Upper lobe of right lung (tissue), 1 donor: ENCODE measurements around the gene ACOXL. TPM values are rescaled to one million over a fixed set of nuclear protein-coding genes. Genes with fewer than 3 reads are reported as not detected.
A peak's percentile ranks its signal among the peaks of the same experiment; 100 is the strongest.
"Not testable (repeated sequence)": the region's sequence is repeated elsewhere in the genome, so short reads cannot be mapped to it uniquely, and the experiment has no call there.

Experiments
- ATAC-seq: fragments of 200-7000 bp; cut with Tn5 transposase; one replicate; pipeline ENCODE4 v1.9.1; 2020; ENCODE audit warnings: mild to moderate bottlenecking, moderate library complexity
- DNase-seq: peaks from one replicate; pipeline ENCODE4 v3.0.0-alpha.2; 2020
- H3K27ac ChIP-seq: fragments of 200-600 bp; one replicate; pipeline ENCODE4 v1.8.0; 2022
- H3K27me3 ChIP-seq: fragments of 200-600 bp; one replicate; pipeline ENCODE4 v1.8.0; 2022; ENCODE audit warnings: mild to moderate bottlenecking
- H3K36me3 ChIP-seq: fragments of 200-600 bp; one replicate; pipeline ENCODE4 v1.8.0; 2022
- H3K4me1 ChIP-seq: fragments of 200-600 bp; one replicate; pipeline ENCODE4 v1.8.0; 2022
- H3K4me3 ChIP-seq: fragments of 200-600 bp; one replicate; pipeline ENCODE4 v1.8.0; 2022; ENCODE audit warnings: mild to moderate bottlenecking
- H3K9me3 ChIP-seq: fragments of 200-600 bp; one replicate; pipeline ENCODE4 v1.8.0; 2022
- intact Hi-C: fragments of 100-400 bp; cut with DNase I; formaldehyde crosslinking; loops from one replicate; pipeline ENCODE4 v1.11.0; 2022
- total RNA-seq: library from RNA; stranded (reverse); fragmentation: NEBNext Ultra II Directional; extraction: Animal tissue kit (Norgen Biotek cat#: 25700); gene quantifications from one replicate; pipeline ENCODE4 v1.2.1, GENCODE V29; 2021
- TF ChIP-seq, protein P1 (sequence below): fragments of 200-600 bp; IDR thresholded peaks from one replicate; pipeline ENCODE4 v1.8.0; 2022; ENCODE audit warnings: antibody characterized with exemption
- donor health status: DM: no; HTN: yes; CAD: no; lungs with severe emphysema.

The ACOXL gene
- total RNA-seq, 1 donor from 2014 or later: 47.5 TPM

DNA sequence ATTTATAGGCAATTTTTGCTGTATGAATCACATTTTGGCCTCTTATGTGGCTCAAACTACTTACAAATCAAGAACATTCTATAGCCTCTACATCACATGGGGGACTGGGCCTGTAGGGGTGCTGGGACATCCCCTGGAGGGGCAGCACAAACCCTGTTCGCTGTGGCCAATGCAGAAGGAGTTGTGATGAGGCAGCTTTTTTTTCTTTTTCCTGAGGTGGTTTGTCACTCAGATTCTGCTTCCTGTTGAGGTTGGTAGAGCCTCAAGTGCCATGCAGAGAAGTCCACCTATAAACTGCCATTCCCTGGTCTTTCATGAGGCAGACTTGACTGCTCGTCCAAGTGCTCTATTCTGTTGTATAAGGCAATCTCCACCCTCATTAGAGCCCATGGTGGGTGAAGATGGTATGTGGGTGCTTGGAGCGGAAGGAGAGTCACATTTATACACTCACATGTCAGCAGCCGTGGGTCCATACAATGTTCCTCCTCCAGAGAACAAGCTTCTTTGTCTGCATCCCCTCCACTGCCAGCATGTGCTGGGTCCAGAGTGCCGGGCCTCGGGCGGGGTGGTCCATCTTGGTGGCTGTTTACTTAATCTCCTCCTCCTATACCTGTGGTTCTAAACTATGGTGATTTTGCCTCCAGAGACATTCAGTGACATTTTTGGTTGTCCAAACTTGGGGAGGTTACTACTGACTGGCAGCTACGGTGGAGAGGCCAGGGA is 120.3 kb downstream of the ACOXL start:
- DNase-seq: no peak
- ATAC-seq: no peak
- Histone ChIP-seq H3K4me3 (no peak overlapping the region), H3K4me1 (no peaks in the 10 kb centered on the region), H3K27me3 (no peaks in the 10 kb centered on the region), H3K9me3 (no peaks in the 10 kb centered on the region), H3K27ac (no peak overlapping the region), H3K36me3 (no peaks in the 10 kb centered on the region)
- intact Hi-C loops: no loop called here
- TF ChIP-seq, protein P1, sequence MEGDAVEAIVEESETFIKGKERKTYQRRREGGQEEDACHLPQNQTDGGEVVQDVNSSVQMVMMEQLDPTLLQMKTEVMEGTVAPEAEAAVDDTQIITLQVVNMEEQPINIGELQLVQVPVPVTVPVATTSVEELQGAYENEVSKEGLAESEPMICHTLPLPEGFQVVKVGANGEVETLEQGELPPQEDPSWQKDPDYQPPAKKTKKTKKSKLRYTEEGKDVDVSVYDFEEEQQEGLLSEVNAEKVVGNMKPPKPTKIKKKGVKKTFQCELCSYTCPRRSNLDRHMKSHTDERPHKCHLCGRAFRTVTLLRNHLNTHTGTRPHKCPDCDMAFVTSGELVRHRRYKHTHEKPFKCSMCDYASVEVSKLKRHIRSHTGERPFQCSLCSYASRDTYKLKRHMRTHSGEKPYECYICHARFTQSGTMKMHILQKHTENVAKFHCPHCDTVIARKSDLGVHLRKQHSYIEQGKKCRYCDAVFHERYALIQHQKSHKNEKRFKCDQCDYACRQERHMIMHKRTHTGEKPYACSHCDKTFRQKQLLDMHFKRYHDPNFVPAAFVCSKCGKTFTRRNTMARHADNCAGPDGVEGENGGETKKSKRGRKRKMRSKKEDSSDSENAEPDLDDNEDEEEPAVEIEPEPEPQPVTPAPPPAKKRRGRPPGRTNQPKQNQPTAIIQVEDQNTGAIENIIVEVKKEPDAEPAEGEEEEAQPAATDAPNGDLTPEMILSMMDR: no peak

DNA sequence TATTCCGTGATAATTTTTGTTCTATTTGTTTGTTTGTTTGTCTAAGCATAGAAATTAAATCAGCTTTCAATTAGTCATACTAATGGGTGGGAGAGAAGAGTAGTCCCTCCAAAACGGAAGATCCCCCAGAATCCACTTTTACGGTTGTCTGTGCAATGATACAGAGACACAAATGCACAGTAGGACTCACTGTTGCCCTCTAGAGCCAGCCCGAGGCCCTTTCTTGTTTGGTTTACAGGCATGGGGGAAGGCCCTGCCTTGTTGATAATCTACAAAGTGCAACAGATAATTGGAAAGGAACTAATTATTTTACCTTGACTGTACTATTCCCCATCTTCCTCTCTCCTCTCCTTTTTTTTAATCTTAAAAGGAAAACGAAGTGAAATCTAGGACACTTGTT is 121.1 kb downstream of the ACOXL start:
- Histone ChIP-seq H3K4me1 (no peaks in the 10 kb centered on the region), H3K27ac (no peak overlapping the region), H3K4me3 (no peak overlapping the region), H3K27me3 (no peaks in the 10 kb centered on the region), H3K36me3 (no peaks in the 10 kb centered on the region), H3K9me3 (no peaks in the 10 kb centered on the region)
- intact Hi-C loops: no loop called here
- DNase-seq (no peak), ATAC-seq (peak; percentile 73)
- TF ChIP-seq, protein P1: peak; percentile 54

DNA sequence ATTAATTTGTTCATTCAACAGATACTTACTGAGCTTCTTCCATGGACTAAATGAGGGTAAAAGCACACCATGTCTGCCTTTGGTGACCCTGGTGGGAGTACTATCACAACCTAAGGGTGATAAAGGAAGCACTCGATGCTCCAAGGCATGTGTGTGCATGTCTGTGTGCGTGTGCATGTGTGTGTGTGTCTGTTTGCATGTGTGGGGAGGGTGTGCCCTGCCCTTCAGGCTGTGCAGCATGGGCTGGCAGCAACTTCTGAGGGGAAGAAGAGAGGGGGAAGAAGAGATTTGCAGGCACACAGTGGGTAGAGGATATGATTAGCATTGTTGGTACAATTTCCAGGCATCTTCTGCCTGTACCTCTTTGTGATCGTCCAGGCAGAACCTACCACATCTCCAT is 121.6 kb downstream of the ACOXL start:
- intact Hi-C loops: no loop called here
- TF ChIP-seq, protein P1: no peak
- Histone ChIP-seq H3K27me3 (no peaks in the 10 kb centered on the region), H3K4me3 (no peak overlapping the region), H3K9me3 (no peaks in the 10 kb centered on the region), H3K4me1 (no peaks in the 10 kb centered on the region), H3K27ac (no peak overlapping the region), H3K36me3 (no peaks in the 10 kb centered on the region)
- ATAC-seq: peak; percentile 8
- no peak for DNase-seq

DNA sequence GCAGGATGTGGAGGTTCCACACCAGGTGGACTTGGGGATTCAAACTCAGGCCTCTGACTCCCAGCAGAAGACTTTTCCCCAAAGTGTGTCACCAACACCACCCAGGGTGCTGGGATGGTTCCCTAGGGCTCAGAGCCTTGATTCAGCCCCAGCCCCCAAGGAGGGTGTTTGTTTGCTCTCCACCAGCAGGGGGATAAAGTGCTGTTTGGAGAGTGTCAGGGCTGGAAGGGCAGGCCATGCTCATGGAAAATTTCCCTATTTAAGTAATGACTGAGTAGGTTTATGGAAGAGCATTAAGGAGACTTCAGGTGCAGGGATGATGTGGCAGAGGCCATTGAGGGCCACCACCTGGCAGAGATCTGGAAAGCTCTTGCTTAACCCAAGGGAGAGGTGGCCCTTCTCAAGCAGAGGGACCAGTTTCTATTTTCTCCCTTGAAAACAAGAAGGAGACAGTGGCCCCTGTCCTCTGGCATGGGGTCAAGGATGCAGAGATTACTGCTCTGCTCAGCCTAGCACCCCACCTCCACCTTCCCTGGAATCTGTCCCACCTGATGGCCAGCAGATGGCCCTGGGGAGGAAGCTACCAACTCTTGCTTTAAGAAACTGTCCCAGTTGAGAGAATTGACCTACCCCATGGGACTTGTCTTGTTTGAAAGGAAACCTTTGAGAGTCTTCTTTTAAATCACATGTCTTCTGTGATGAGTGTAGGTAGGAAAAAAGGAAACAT is 122.1 kb downstream of the ACOXL start:
- intact Hi-C loops: no loop called here
- no peak for DNase-seq
- peak; percentile 25 for ATAC-seq
- TF ChIP-seq, protein P1: no peak
- Histone ChIP-seq H3K27me3 (no peaks in the 10 kb centered on the region), H3K9me3 (no peaks in the 10 kb centered on the region), H3K4me1 (no peaks in the 10 kb centered on the region), H3K27ac (no peak overlapping the region), H3K36me3 (no peaks in the 10 kb centered on the region), H3K4me3 (no peak overlapping the region)

DNA sequence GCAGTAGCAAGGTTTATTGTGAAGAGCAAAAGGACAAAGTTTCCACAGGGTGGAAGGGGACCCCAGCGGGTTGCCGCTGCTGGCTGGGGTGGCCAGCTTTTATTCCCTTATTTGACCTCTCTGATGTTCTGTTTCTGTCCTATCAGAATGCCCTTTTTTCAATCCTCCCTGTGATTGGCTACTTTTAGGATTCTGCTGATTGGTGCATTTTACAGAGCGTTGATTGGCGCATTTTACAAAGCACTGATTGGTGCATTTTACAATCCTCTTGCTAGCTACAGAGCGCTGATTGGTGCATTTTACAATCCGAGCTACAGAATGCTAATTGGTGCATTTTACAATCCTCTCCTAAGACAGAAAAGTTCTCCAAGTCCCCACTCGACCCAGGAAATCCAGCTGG is 123.5 kb downstream of the ACOXL start:
- ATAC-seq, H3K27me3 ChIP-seq, H3K36me3 ChIP-seq, DNase-seq, H3K4me3 ChIP-seq, intact Hi-C loops, H3K9me3 ChIP-seq, H3K4me1 ChIP-seq, H3K27ac ChIP-seq: not testable (repeated sequence)

DNA sequence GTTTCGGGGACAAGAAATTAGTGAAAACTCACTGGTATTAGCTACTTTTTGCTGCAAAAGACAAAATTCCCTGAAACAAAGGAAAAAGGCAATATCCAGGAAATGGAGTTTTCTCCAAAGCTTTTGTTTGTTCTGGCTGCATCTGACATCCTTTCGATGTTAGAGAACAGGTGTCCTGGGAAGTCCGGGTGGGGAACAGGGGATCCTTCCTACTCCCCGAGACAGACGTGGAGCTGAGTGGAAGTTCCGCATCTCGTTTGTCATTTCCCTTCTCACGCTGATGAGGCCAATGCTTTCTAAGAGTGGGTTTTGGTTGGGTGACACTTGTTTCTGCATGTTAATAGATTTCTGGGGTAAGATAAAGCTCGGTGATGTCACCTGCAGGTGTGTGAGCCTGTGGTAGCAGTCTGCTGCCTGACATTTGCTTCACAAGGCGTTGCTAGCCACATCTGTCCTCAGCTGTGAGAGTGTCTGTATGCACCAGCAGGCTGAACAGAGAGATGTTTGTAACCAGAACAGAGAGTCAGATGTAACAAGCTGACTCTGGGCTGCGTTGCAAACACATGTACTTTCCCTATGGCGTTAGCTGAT is 125.9 kb downstream of the ACOXL start:
- H3K4me1 ChIP-seq: no peaks in the 10 kb centered on the region
- no peak overlapping the region for H3K4me3 ChIP-seq
- H3K9me3 ChIP-seq: no peaks in the 10 kb centered on the region
- TF ChIP-seq, protein P1: no peak
- intact Hi-C loops: no loop called here
- no peak overlapping the region for H3K27ac ChIP-seq
- ATAC-seq (peak; percentile 48), DNase-seq (no peak)
- no peaks in the 10 kb centered on the region for H3K27me3 ChIP-seq
- H3K36me3 ChIP-seq: no peaks in the 10 kb centered on the region
